Measurements from ENCODE around the gene NALCN.

DNA sequence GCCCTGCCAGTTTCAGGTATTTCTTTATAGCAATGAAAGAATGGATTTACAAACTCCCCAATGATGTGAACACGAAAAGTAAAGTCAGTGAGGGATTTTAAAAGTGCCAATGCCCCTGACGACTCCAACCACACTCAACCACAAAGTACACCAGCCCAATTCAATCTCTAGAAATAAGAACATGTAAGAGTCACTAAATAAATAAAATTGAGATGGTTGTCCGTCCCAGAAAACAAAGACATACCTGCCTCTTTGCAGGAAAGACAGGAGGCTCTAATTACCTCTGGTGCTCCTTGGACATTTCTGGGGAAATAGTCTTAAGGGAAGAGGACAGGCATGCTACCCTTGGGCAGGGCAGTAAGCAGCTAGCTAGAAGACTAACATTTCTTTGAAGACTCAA lies 55.8 kb downstream of the NALCN start:
- TF ChIP-seq, protein P1, sequence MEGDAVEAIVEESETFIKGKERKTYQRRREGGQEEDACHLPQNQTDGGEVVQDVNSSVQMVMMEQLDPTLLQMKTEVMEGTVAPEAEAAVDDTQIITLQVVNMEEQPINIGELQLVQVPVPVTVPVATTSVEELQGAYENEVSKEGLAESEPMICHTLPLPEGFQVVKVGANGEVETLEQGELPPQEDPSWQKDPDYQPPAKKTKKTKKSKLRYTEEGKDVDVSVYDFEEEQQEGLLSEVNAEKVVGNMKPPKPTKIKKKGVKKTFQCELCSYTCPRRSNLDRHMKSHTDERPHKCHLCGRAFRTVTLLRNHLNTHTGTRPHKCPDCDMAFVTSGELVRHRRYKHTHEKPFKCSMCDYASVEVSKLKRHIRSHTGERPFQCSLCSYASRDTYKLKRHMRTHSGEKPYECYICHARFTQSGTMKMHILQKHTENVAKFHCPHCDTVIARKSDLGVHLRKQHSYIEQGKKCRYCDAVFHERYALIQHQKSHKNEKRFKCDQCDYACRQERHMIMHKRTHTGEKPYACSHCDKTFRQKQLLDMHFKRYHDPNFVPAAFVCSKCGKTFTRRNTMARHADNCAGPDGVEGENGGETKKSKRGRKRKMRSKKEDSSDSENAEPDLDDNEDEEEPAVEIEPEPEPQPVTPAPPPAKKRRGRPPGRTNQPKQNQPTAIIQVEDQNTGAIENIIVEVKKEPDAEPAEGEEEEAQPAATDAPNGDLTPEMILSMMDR (IDR thresholded peaks at IDR 0.05) = no peak
- TF ChIP-seq POLR2AphosphoS5 (IDR thresholded peaks at IDR 0.05) = no peak
- TF ChIP-seq EP300 (IDR thresholded peaks at IDR 0.05) = no peak
- TF ChIP-seq POLR2A (IDR thresholded peaks at IDR 0.05) = no peak

Measured in gastroesophageal sphincter (tissue), 3 donors.